ENCODE measurements around the gene SLC25A6.

DNA sequence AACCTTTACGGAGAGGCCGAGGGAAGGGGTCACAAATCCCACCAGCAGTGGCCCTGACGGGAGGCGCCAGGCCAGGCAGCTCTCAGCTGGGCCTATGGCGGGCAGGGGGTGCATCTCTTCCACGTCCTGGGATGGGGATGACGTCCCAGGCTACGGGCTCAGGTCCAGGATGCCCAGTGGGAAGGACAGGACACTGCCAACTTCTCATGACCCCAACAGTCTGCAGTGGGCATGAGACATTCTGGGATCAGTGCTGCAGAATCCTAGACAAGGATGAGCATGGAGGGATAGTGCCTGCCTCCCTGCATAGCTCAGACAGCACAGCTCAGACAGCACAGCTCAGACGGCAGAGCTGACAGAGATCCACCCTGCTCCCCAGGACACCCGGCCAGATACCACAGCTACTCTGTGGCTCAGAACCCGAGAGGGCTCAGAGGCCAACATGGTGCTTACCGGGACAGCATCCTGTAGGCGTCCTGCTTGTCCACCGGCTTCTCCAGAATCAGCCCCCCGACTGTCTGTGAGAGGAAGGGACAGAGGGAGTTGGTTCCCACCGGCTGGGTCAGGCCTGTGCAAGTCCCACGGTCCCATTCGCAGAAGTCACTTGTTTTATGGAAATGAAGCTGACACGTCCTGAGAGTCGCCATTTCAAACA is 43.5 kb upstream of the SLC25A6 start:
- TF ChIP-seq EZH2phosphoT487 (IDR thresholded peaks at IDR 0.05; ENCODE audit: borderline replicate concordance, low read depth), result no peak
- TF ChIP-seq, protein P1, sequence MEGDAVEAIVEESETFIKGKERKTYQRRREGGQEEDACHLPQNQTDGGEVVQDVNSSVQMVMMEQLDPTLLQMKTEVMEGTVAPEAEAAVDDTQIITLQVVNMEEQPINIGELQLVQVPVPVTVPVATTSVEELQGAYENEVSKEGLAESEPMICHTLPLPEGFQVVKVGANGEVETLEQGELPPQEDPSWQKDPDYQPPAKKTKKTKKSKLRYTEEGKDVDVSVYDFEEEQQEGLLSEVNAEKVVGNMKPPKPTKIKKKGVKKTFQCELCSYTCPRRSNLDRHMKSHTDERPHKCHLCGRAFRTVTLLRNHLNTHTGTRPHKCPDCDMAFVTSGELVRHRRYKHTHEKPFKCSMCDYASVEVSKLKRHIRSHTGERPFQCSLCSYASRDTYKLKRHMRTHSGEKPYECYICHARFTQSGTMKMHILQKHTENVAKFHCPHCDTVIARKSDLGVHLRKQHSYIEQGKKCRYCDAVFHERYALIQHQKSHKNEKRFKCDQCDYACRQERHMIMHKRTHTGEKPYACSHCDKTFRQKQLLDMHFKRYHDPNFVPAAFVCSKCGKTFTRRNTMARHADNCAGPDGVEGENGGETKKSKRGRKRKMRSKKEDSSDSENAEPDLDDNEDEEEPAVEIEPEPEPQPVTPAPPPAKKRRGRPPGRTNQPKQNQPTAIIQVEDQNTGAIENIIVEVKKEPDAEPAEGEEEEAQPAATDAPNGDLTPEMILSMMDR (IDR thresholded peaks at IDR 0.05), result no peak
- no peak for TF ChIP-seq FOXM1 (IDR thresholded peaks at IDR 0.05; ENCODE audit: low read depth)
- TF ChIP-seq CHD2 (IDR thresholded peaks at IDR 0.05; ENCODE audit: low read length, partially characterized antibody), result no peak
- no peak for TF ChIP-seq YY1 (IDR thresholded peaks at IDR 0.05; ENCODE audit: low read depth)

Measured in SK-N-SH (cell line).